ENCODE data around the gene RSPRY1. TPM values are rescaled to one million over a fixed set of nuclear protein-coding genes. Genes with fewer than 3 reads are reported as not detected.
"Not testable (repeated sequence)": the region's sequence is repeated elsewhere in the genome, so short reads cannot be mapped to it uniquely, and the experiment has no call there.

The RSPRY1 gene
- total RNA-seq, 2 experiments from 2014 or later, result 24.5 to 29.4 TPM

DNA sequence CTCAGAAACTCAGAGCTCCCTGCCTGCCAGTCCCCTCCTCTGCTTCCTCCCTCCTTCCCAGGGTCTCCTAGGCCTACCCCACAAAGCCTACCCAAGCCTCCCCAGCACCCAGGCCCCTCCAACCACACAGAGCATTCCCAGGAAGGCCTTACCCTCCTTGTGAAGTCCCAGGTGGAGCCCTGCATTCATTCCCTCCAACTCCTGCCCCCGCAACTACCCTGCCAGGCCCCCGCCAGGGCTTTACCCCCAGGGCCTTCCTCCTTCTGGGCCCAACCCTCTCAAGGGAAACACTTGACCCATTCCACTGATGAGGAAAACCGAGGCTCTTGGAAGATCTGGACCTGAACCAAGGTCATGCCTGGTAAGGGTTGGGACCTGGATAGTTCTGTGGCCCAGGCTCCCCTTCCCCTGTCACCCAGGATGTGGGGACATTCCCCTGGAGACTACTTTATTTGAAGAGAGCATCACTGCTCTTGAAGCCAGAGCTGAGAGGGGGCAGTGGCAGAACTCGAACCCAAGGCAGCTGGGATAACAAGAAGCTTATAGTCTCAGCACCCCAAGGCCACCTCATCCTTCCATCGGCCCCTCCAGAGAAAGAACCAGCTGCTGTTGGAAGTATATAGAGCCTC is 85.9 kb downstream of the RSPRY1 start:
- intact Hi-C loops (cut with micrococcal nuclease), result no loop called here
- ChIA-PET CTCF (interaction anchor here (0.6 kb wide), 1 partner anchor 36 kb away, joined by 3 read pairs; no protein-coding TSS in a partner anchor), POLR2A (no interaction called here)
- Mint-ChIP-seq H3K27me3 (no peaks in the 10 kb centered on the region), H3K9me3 (no peaks in the 10 kb centered on the region), H3K4me1 (ENCODE audit: low read depth) (peaks cover 18% of the 10 kb centered on the region), H3K27ac (no peak overlapping the region), H3K4me3 (no peak overlapping the region), H3K36me3 (ENCODE audit: low read depth) (no peaks in the 10 kb centered on the region)
- TF ChIP-seq, protein P1, sequence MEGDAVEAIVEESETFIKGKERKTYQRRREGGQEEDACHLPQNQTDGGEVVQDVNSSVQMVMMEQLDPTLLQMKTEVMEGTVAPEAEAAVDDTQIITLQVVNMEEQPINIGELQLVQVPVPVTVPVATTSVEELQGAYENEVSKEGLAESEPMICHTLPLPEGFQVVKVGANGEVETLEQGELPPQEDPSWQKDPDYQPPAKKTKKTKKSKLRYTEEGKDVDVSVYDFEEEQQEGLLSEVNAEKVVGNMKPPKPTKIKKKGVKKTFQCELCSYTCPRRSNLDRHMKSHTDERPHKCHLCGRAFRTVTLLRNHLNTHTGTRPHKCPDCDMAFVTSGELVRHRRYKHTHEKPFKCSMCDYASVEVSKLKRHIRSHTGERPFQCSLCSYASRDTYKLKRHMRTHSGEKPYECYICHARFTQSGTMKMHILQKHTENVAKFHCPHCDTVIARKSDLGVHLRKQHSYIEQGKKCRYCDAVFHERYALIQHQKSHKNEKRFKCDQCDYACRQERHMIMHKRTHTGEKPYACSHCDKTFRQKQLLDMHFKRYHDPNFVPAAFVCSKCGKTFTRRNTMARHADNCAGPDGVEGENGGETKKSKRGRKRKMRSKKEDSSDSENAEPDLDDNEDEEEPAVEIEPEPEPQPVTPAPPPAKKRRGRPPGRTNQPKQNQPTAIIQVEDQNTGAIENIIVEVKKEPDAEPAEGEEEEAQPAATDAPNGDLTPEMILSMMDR (IDR thresholded peaks at IDR 0.05), result no peak
- DNase-seq (no peak), ATAC-seq (no peak)

DNA sequence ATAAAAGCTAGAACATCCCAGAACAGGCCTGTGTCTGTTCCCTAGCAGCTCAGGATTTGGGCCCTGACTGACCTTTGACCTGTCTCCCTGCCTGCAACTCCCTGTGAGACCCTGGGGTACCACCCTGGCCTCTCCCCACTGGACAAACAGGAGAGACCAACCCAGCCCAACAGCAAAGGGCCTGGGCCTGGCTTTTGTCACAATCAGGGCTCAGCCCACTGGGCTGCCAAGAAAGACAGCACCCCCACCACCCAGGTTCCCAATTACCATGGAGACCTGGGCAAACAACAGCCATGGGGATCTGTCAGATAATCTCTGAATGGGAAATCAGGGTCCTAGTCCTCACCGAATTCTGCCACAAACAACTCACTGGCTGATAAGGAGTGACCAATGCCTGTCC is 87.2 kb downstream of the RSPRY1 start:
- no peak for DNase-seq
- POLR2A ChIA-PET, result no interaction called here
- H3K9me3 Mint-ChIP-seq, result no peaks in the 10 kb centered on the region
- H3K4me3 Mint-ChIP-seq, result no peak overlapping the region
- no peaks in the 10 kb centered on the region for H3K36me3 Mint-ChIP-seq (ENCODE audit: low read depth)
- intact Hi-C loops (cut with micrococcal nuclease), result no loop called here
- no peak overlapping the region for H3K27ac Mint-ChIP-seq
- no peaks in the 10 kb centered on the region for H3K27me3 Mint-ChIP-seq
- CTCF ChIA-PET, result no interaction called here
- ATAC-seq, result no peak
- TF ChIP-seq, protein P1 (IDR thresholded peaks at IDR 0.05), result no peak
- peaks cover 17% of the 10 kb centered on the region for H3K4me1 Mint-ChIP-seq (ENCODE audit: low read depth)

DNA sequence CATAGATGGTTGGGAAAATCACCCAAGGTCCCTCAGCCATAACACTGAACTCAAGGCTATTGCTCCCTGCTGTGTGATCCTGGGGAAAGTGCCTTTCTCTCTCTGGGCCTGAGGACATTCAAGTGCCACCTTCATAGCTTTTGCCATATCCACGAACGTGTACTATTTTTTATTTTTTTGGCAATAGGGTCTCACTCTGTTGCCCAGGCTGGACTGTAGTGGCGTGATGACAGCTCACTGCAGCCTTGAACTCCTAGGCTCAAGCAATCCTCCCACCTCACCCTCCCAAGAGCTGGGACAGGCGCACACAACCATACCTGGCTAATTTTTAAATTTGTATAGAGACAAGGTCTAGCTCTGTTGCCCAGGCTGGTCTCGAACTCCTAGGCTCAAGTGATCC is 87.7 kb downstream of the RSPRY1 start:
- POLR2A ChIA-PET, result no interaction called here
- CTCF ChIA-PET, result no interaction called here
- Mint-ChIP-seq H3K4me1 (ENCODE audit: low read depth) (peaks cover 21% of the 10 kb centered on the region), H3K9me3 (no peaks in the 10 kb centered on the region), H3K27ac (no peak overlapping the region), H3K36me3 (ENCODE audit: low read depth) (no peaks in the 10 kb centered on the region), H3K4me3 (no peak overlapping the region), H3K27me3 (no peaks in the 10 kb centered on the region)
- no peak for ATAC-seq
- DNase-seq, result no peak
- TF ChIP-seq, protein P1 (IDR thresholded peaks at IDR 0.05), result no peak
- intact Hi-C loops (cut with micrococcal nuclease), result no loop called here

DNA sequence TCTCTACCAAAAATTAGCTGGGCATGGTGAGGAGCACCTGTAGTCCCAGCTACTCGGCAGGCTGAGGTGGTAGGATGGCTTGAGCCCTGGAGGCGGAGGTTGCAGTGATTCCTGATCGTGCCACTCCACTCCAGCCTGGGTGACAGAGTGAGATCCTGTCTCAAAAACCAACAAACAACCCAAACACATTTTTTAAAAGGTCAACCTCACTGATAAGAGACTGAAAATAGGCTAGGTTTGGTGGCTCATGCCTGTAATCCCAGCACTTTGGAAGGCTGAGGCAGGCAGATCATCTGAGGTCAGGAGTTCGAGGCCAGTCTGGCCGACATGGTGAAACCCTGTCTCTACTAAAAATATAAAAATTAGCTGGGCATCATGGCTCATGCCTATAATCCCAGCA is 89.8 kb downstream of the RSPRY1 start:
- H3K4me1 Mint-ChIP-seq (ENCODE audit: low read depth), result peaks cover 20% of the 10 kb centered on the region
- ATAC-seq; H3K9me3 Mint-ChIP-seq; H3K4me3 Mint-ChIP-seq; DNase-seq; H3K27me3 Mint-ChIP-seq; POLR2A ChIA-PET; intact Hi-C loops (cut with micrococcal nuclease); H3K36me3 Mint-ChIP-seq (ENCODE audit: low read depth); H3K27ac Mint-ChIP-seq: not testable (repeated sequence)
- CTCF ChIA-PET, result interaction anchor here (1.7 kb wide), 1 partner anchor 24 kb away, joined by 5 read pairs; no protein-coding TSS in a partner anchor

DNA sequence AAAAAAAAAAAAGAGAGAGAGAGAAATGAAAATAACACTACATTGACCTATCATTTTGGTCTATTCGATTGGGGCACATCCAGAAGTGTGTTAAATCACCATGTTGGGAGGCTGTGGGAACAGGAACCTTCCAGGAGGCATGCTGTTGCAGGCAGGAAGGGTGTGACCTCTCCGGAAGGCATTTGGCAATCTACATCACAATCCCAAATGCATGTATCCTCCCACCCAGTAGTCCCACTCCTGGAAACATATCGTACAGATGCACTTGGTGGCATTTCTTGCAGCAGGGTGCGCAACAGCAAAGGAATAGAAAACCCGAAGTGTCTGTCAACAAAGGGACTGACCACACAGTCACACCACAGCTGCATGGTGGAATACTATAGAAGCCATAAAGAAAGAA is 90.5 kb downstream of the RSPRY1 start:
- TF ChIP-seq, protein P1 (IDR thresholded peaks at IDR 0.05), result no peak
- no peak for ATAC-seq
- Mint-ChIP-seq H3K9me3 (no peaks in the 10 kb centered on the region), H3K36me3 (ENCODE audit: low read depth) (no peaks in the 10 kb centered on the region), H3K4me1 (ENCODE audit: low read depth) (peaks cover 20% of the 10 kb centered on the region), H3K4me3 (no peak overlapping the region), H3K27ac (no peak overlapping the region), H3K27me3 (no peaks in the 10 kb centered on the region)
- intact Hi-C loops (cut with micrococcal nuclease), result no loop called here
- ChIA-PET POLR2A (interaction anchor here (1.2 kb wide), 1 partner anchor 11 kb away, joined by 3 read pairs; no protein-coding TSS in a partner anchor), CTCF (interaction anchor here (0.9 kb wide), 1 partner anchor 142 kb away, joined by 5 read pairs; no protein-coding TSS in a partner anchor)
- DNase-seq, result no peak
